SIG-M5 treated with dmso at 0.1 percent for 504 hours (cell line): ENCODE data around the gene CAPSL.
A peak's percentile ranks its signal among the peaks of the same experiment; 100 is the strongest.
"Not testable (repeated sequence)": the region's sequence is repeated elsewhere in the genome, so short reads cannot be mapped to it uniquely, and the experiment has no call there.

ENCODE experiments used
- DNase-seq: peaks from one replicate; lab custom pipeline; 2025; ENCODE audit not compliant: unreplicated experiment; lab: John Stamatoyannopoulos, UW

Gene CAPSL

DNA sequence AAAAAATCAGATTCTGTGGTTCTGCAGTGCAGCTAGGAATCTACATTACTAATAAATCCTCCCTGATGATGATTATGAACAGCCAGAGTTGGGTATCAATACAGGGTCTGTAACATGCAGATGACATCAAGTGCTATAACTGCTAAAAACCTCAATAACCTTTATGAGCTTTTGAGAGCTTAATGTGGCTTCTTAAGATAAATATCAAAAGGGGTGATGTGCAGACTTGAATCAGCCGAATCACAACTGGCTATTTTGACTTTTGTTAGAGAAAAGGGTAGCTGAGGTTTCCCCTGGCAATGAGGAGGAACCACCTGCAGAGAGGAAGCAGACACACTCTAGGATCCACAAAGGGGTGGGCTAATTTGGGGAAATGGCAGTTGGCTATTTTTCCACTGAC lies 30.2 kb downstream of the CAPSL start:
- peak; percentile 17 for DNase-seq

DNA sequence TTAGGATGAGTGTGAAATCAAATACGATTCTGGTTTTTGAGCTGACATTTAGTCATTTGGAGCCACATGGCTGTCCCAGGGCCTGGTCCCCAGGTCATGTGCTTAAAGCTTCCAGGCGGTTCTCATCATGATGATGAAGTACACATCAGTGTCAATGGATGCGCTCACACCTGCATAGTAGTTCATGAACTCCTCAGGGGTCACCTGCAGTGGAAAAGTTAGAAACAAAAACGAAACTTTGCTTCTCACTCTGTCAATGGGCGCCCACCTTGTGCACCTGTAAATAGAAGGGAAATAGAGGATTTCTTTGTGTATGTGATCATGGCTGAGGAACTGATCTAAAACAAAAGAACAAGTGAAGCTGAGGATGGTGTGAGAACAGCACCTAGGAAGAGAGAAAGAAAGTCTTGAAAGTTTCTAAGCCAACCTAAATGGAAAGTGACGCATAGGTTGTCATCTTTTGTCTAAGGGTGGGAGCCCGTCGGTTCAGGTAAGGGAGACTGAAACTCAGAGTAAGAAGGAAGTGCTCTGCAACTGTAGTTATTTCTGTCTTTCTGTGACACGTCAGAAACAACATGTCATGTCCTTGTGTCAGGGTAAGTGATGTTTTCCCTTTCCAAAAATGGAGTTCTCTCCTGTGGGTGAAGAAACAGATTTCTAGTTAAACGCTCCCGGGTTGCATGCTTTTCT lies 33.8 kb downstream of the CAPSL start:
- DNase-seq: no peak

DNA sequence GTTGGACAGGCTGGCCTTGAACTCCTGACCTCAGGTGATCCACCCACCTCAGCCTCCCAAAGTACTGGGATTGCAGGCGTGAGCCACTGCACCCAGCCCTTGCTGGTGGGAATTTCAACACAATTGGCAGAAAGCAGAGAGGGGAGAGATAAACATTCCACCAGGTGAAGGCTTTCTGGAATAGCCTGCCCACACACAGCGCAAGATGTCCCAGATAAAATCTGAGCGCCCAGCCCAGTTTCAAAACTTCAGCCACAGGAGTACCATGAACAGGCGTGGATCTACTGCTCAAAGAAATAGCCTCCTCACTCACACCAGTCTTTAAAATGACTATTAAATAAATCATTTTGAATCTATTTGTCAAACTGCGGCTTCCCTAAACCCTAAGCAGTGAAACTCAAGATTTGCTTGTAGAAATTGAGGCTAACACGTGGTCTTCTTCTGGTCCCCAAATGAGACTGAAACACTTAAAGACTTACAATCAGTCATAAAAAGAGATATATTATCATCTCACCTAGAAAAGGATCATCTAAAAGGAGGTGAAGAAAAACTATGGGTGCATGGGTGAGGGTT lies 34.7 kb downstream of the CAPSL start:
- DNase-seq: no peak

DNA sequence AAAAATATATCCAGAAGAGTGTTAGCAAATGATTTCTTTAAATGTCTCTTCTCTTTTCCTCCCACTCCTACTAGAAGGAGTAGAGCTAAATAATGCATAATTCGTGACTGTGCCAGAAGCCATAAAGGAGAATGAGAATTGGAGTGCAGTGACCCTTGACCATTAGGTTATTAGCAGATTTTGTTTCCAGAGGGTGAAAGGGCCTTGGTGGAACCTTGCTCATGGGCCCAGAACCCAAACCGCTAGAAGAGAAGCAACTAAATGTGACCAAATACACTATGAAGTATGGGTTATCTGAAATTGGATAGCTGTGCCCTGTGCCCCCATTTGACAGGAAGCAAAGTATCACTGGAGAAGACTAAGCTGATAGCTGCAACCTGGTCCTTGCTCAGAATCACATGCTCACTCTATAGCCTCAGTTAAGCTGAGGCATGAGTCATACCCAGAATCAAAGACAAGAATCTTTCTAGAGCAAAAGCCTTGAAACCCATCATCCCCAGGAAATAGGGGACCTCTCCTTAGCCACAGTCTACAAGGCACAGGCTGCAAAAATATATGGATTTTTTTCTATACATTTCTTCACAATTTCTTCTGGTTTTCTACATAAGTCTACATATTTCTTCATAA lies 36.3 kb downstream of the CAPSL start:
- no peak for DNase-seq

DNA sequence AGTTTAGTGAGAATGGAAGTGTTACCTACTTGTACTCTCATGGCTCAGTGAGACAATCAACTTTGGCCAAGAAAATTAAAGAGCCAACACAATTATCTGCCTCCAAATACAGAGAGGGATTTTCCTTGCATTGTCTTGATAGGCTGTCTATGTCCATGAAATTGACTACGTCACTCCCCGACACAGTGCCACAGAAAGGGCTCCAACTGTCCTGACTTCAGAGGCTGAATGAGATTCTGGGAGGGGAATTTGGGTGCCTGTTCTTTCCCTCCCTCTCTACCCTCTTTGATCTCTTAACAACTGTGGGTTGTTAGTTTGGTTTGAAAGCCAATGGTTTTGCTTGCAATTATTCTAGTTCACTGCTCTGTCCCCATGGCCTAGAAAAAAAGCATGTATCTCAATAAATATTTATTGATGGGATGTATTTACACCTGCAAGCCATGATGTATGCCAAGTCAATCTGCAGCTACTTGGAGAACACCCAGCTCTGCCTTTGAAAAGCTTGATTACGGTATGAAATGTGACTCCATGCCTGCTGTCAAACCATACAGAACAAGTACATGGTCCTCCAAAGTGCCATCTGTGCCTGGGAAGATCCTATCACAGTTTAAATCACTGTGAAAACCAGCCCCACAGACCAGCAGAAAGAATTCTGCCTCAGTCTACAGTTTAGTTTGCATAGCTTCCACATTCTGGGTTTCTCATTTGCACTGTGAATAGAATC lies 37.3 kb downstream of the CAPSL start:
- no peak for DNase-seq

DNA sequence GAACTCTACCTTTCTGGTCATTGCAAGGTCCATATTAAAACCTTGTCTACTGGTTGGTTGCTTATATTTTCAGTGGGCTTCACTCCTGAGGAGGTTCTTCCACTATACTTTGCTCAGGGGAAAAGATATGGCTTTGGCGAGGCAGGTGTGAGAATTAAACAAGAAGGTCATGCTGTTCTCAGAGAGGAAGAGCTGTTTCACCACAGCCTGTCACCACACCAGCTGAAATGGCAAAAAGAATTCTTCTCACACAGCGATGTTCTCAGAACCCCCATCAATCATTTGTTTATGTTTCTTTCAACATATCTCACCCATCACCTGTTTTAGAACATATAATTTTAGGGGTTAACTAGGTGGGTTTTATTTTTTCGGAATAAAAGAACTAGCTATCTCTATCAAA lies 38.6 kb downstream of the CAPSL start:
- DNase-seq: no peak

DNA sequence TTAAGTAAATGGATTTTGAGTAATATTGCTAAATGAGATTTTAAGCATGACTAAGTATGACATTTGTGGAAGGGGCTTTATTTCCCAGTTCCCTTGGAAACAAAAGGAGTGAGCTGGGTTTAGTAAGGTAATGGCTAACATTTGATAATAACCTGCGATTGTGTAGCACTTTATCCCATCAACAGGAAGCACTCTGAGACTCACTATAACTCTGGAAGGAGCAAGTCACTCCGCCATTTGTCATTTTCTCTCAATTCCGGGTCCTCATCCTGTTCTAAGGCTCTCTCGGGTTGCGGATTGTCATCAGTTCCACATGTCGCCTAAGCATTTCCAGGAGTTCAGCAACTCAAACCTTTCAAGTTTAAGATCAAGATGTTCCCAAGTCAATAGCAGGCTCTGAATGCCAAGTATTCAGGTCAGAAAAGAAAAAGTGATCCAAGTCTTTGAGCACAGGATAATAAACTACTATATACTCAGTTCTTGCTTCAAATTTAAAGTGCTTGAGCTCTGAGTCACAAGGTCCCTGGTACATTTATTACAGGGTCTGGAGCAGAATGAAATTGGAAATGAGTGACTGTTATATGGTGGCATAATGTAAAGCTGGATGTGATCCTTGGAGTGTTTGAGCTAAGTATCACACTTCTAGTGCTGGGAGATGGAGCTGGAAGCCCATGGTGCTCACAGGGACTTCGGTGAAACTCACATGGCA lies 39.3 kb downstream of the CAPSL start:
- DNase-seq: no peak

DNA sequence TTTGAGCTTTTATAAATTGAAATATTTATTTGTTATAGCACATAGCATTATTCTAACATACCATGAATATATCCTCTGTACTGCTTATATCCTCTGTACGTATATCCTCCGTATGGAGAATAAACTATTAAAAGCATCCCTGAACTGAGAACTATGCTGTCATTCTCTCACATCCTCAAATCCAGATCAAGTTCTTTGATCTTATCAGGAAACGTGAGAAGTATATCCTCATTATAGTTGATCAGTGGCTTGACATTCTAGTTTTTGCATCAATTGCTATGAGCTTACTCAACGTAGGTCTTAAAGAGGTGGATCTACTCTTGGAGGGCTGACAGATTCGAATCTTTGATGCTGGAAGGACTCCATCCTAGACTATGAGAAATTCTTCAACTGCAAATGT lies 44.3 kb downstream of the CAPSL start:
- no peak for DNase-seq

DNA sequence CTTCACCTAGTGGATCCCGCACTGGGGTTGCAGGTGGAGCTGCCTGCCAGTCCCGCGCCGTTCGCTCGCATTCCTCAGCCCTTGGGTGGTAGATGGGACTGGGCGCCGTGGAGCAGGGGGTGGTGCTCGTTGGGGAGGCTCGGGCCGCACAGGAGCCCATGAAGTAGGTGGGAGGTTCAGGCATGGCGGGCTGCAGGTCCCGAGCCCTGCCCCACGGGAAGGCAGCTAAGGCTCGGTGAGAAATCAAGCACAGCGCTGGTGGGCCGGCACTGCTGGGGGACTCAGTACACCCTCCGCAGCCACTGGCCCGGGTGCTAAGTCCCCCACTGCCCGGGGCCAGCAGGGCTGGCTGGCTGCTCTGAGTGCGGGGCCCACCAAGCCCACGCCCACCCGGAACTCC lies 45.6 kb downstream of the CAPSL start:
- not testable (repeated sequence) for DNase-seq

DNA sequence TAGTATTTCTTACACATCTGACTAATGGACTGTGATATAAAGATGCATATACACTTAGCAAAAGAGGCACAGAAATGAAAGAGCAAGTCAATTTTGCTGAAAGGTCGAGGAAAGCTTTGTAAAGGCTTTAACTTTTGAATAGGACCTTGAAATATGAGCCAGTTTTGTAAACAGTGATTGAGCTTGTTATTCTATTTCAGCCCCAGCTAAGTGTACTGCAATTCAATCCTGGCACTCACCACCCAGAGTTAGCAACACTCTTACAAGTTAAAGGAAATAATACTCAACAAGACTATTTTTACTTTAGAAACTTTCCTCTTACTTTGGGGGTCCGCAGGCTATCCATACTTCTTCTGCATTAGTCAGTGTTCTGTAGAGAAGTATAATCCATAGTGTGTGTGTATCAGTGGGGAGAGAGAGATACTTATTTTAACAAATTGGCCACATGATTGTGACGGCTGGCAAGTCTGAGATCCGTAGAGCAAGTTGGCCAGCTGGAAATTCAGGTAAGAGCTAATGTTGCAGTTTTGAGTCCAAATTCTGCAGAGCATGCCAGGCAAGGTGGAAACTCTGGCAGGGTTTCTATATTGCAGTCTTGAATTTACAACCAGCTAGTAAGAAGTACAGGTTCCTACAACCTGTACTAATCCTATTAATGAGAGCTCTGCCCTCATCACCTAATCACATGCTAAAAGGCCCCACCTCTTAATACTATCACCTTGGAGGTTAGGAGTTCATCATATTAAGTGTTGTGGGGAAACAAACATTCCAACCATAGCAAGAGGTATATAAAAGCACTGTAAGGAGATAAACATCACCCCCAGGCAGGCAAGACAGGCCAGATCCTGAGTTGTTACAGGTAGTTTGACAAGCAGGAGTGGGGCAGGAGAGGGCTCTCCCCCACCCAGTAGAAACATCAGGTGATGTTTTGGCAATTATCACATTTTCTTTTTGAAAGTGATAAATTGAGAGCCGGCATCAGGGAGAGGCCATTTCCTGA lies 48.1 kb downstream of the CAPSL start:
- no peak for DNase-seq

DNA sequence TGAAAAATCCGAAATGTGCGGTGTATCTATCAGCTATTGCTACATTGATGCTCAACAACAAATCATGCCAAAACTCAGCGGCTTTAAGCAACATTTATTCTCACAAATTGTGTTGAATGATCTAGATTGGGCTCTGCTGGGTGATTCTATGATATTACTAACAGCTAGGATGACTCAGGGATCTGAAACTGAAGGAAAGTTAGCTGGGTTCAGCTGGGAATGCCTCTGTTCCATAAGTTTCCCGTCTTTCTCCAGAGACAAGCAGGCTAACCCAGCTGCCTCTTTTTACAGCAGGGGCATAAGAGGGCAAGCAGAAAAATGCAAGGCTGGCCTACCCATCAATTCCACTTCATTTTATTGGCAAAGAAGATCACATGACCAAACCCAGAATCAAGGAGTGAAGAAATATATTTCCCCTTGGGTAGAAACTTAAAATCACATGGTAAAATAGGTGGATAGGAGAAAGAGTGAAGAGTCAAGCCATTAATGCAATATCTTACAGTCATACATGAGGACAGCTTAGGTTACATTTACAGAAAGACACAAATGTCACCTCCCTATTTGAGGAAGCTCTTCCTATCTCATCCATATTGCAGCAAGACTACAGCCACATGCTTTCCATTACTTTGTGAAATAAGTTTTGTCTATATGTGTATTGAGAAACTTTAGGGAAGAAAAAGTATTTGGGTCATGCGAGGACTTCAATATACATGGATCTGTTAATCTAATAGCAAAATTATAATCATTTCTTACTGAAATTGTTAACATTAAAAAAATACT lies 50.9 kb downstream of the CAPSL start:
- no peak for DNase-seq

DNA sequence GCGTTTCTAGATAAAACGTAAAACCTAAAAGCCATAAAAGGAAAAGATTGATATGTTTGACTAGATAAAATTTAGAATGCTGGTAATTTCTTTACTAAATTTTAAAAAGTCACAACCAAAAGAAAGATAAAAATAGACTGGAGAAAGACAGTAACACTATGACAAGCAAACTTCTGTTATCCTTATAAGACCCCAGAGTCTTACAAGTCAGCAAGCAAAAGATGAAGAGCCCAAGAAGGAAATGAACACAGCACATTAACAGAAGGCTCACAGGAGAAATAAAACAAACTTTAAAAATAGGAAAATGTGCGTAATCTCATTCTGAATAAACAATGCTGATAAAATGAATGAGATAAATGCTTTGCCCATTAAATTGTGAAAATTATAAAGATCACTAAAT lies 52.0 kb downstream of the CAPSL start:
- DNase-seq: no peak

DNA sequence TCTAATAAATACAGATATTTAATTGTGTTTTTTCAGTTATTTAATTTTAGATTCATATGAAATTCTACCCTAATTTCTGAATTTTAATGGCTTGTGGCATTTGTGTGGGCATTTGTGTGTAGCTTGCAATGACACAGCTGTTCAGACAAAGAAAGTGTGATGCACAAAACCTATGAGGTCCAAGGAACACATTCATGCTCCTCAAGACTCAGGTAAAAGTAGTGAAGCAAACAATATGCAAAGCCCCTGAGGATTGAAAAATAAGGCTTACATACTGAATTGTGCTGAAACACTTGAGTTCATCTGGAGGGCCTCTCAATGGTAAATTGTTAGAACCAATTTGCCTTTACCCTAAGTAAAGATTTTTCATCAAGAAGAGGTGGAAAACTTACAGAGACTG lies 53.6 kb downstream of the CAPSL start:
- no peak for DNase-seq

DNA sequence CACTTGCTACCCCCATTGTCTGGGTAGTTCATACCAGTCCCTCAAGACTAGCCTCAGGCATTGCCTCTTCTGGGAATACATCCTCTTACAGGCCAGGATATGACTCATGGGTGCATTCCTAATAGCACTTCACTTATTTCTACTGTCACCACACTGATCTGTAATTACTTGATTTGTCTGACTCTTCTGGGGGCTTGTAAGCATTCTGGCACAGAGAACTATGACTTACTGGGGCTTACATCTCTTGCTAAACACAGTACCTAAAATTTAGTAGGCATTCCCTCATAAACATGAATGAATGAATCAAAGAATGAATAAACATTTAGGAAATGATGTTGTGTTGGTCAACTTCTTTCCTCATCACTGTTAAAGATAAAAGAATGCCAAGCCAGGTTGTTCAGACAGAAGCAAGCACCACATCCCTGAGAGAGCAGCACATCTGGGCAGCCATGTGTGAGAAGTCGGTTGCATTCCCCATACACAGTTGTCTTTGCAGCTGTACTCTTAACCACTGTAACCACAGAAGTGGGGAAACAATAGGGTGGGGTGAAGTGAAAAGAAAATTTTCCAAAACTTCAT lies 54.1 kb downstream of the CAPSL start:
- peak; percentile 75 for DNase-seq

DNA sequence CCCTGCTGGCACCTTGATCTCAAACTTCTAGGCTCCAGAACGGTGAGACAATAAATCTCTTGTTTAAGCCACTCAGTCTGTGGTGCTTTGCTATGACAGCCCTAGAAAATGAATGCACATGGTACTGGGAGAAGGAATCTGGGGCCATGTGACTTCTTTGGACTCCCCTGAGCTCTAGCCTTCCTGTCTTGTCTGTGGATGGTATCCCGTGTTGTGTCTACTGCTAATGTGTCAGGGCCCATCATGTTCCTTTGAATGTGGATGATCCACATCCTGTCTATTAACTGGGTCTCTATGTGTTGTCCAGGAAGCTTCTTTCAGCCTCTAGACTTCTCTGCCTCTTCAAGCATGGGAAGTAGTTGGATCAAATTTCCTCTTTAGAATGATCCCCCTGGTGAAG lies 56.7 kb downstream of the CAPSL start:
- DNase-seq: no peak

DNA sequence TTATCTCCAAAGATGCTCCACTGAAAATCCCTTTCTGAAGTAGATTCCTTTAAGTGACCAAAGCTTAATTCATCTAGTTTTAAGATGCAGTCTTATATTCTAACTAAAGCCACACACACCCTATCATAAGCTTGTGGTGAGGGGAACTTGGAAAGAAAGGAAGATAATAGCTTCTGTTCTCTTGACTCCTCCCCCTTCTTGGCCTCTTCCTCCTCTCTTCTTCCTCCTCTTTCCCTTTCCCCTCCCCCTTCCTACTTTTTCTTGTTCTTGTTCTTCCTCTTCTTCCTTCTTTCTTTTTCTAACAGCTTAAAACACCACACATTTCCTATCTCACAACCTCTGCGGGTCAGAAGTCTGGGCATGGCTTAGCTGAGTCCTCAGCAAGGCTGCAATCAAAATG lies 58.3 kb downstream of the CAPSL start:
- DNase-seq: no peak

DNA sequence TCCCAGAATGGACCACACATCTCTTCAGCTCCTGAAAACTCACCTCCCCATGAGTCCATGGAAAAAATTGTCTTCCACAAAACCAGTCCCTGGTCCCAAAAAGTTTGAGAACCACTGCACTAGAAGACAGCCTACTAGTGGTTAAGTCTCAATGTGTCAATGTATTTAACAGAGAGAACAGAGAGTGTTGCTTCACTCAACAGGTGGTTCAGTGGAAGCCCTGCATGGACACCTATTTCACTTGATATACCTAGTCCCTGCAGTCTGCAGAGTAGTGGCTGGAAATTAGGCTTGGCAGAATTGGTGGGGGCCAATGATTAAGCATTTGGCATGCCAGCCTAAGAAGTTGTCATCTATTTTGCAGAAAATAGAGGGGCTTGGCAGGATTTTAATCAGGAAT lies 58.8 kb downstream of the CAPSL start:
- DNase-seq: no peak

DNA sequence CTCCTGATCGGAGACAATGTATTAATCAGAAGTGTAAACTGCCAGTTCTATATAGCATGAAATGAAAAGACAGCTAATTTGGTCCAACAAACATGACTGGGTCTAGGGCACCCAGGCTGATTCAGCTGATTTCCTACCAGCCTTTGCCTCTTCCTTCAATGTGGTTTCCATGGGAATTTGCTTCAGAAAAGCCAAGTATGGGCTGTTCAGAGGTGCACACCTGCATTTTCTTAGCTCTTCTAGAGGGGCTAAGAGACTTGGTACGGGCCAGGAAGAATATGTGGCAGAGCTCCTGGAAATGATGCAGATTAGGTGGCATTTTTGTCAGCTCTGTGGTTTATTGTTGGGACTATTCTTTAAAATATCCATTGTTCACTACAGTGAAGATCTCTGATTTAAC lies 59.3 kb downstream of the CAPSL start:
- no peak for DNase-seq

DNA sequence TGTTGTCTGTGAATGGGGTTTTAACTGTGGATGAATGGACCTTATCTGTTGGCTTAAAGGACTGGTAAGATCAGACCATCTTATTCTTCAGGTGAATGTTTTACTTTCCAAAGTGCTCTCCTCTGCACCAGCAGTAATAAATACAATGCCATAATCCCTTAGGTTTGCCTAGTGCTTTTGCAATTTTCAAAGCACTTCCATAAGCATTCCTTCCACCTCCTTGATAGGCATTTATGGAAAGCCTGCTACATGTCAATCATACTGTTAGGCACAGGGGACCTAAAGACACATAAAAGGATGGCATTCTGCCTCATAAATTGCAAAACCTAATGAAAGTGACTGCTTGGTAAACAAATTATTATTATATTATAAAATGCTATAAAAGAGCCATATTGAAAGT lies 60.3 kb downstream of the CAPSL start:
- no peak for DNase-seq
